Testis (tissue), 3 donors: ENCODE measurements around the gene CFAP61. TPM values are rescaled to one million over a fixed set of nuclear protein-coding genes. Genes with fewer than 3 reads are reported as not detected.

ENCODE experiments used
- DNase-seq: peaks from one replicate; pipeline ENCODE4 v3.0.0-alpha.2; 2019
- H3K27ac ChIP-seq, 2 donors: fragments of 200-600 bp; sonication (generic); one replicate each; pipeline ENCODE4 v1.5.1; 2019
- H3K27me3 ChIP-seq: fragments of 200-600 bp; sonication (generic); one replicate; pipeline ENCODE4 v1.5.1; 2019
- H3K36me3 ChIP-seq: fragments of 200-600 bp; sonication (generic); one replicate; pipeline ENCODE4 v1.5.1; 2017; ENCODE audit warnings: low read depth; ENCODE audit errors: missing control alignments
- H3K4me1 ChIP-seq: fragments of 200-600 bp; sonication (generic); one replicate; pipeline ENCODE4 v1.5.1; 2019
- H3K4me3 ChIP-seq, 2 donors: fragments of 200-600 bp; sonication (generic); one replicate each; pipeline ENCODE4 v1.5.1; 2017 to 2019
- H3K9me3 ChIP-seq: fragments of 200-600 bp; sonication (generic); one replicate; pipeline ENCODE4 v1.5.1; 2017
- POLR2A ChIP-seq: fragments of 450-650 bp; IDR thresholded peaks from one replicate; pipeline ENCODE4 v1.6.1; 2017; ENCODE audit warnings: antibody characterized with exemption, mild to moderate bottlenecking, moderate library complexity
- WGBS, 2 donors: methylation state at CpG; one replicate each; pipeline ENCODE4 v1.1.5; 2018; 5-methylcytosine and 5-hydroxymethylcytosine counted together
- intact Hi-C: fragments of 100-400 bp; cut with DNase I; formaldehyde crosslinking; loops from one replicate; pipeline ENCODE4 v1.15.1; 2023; ENCODE audit warnings: low total_unique reads
- polyA plus RNA-seq: library from polyadenylated mRNA; stranded (reverse); fragments of 350-450 nt; fragmentation: Illumina TruSeq; extraction: RNeasy Lipid Tissue Mini Kit (QIAGEN cat#74804); gene quantifications from one replicate; pipeline ENCODE4 v1.2.3, GENCODE V29; 2014; ENCODE audit warnings: low read depth, low replicate concordance; ENCODE audit not compliant: insufficient read depth
- total RNA-seq, 2 donors: library from RNA; depleted of rRNA; stranded (reverse); fragments of >200 nt; gene quantifications; one replicate each; pipeline ENCODE4 v1.2.3, GENCODE V29; 2016
- TF ChIP-seq, protein P1 (sequence below), 3 experiments: fragments of 450-650 bp in 2 of 3; fragments of 200-600 bp in 1 of 3; sonication (generic) in 1 of 3; IDR thresholded peaks; one replicate each; pipeline ENCODE4 v1.5.1; 2016 to 2019; ENCODE audit warnings: antibody characterized with exemption in 3 of 3, mild to moderate bottlenecking in 2 of 3, moderate library complexity in 1 of 3

Gene CFAP61
- total and polyA plus RNA-seq, 3 donors from 2014 or later, result 21.4 to 76.0 (median 27.3) TPM

DNA sequence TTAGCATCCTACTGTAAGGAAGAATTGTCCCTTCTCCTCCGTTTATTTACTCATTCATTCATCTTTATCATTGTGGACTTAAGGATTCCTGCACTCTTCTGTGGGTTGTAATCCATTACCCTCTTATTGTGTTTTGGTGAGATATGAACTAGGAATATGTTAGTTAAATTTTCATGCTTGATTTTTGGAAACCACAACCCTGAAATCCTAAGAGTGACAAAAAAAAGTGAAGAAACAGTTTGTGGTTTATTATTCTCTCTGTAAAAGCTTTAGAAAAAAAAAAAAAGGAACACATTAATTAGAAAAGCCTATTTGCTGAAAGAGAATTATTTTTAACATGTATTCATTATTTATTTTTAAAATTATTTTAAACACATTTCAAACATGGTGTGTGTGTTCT lies 278.8 kb downstream of the CFAP61 start:
- WGBS, 2 donors, result 69 to 70% methylated on average over 1 of the region's 1 CpG
- intact Hi-C loops, result no loop called here
- Histone ChIP-seq H3K9me3 (no peaks in the 10 kb centered on the region), H3K4me3 (no peak overlapping the region), H3K27me3 (no peaks in the 10 kb centered on the region), H3K36me3 (no peaks in the 10 kb centered on the region), H3K27ac (no peak overlapping the region), H3K4me1 (no peaks in the 10 kb centered on the region)
- DNase-seq, result no peak
- no peak for TF ChIP-seq POLR2A
- TF ChIP-seq, protein P1, sequence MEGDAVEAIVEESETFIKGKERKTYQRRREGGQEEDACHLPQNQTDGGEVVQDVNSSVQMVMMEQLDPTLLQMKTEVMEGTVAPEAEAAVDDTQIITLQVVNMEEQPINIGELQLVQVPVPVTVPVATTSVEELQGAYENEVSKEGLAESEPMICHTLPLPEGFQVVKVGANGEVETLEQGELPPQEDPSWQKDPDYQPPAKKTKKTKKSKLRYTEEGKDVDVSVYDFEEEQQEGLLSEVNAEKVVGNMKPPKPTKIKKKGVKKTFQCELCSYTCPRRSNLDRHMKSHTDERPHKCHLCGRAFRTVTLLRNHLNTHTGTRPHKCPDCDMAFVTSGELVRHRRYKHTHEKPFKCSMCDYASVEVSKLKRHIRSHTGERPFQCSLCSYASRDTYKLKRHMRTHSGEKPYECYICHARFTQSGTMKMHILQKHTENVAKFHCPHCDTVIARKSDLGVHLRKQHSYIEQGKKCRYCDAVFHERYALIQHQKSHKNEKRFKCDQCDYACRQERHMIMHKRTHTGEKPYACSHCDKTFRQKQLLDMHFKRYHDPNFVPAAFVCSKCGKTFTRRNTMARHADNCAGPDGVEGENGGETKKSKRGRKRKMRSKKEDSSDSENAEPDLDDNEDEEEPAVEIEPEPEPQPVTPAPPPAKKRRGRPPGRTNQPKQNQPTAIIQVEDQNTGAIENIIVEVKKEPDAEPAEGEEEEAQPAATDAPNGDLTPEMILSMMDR (IDR thresholded peaks at IDR 0.05), result no peak

DNA sequence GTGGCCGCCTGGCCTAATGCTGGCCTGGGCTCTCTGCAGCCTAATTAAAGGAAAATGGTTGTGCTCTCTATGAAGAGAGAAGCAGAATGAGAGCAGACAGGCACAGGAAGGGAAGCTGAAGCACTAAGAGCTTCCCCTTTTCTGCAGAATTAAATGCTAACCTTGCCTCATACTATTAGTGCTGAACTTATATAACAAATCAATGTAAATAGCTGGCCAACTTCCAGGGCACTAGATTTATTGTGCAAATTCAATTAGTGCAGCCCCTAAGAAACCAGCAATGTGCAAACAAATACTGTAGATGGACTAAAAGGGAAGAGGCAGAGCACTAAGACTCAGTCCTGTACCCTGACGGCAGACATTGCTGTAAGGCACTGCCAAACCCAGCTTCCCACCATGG lies 279.5 kb downstream of the CFAP61 start:
- TF ChIP-seq, protein P1 (IDR thresholded peaks at IDR 0.05), result no peak
- TF ChIP-seq POLR2A, result no peak
- intact Hi-C loops, result no loop called here
- no peaks in the 10 kb centered on the region for H3K4me1 ChIP-seq
- no peak overlapping the region for H3K4me3 ChIP-seq
- H3K36me3 ChIP-seq, result no peaks in the 10 kb centered on the region
- no peak overlapping the region for H3K27ac ChIP-seq
- DNase-seq, result no peak
- H3K9me3 ChIP-seq, result no peaks in the 10 kb centered on the region
- H3K27me3 ChIP-seq, result no peaks in the 10 kb centered on the region
- WGBS, 2 donors, result 91 to 94% methylated on average over 2 of the region's 2 CpGs

- H3K9me3 ChIP-seq, result no peaks in the 10 kb centered on the region
- intact Hi-C loops, result no loop called here
- WGBS, 2 donors, result 66 to 83% methylated on average over 6 of the region's 6 CpGs
Observed at GRCh38 chr20:20333866-20334265, 281.5 kb downstream of the CFAP61 start.

GRCh38 chr20:20334489-20334888 lies 282.2 kb downstream of the CFAP61 start:
- H3K27ac ChIP-seq, result no peak overlapping the region
- H3K4me1 ChIP-seq, result no peaks in the 10 kb centered on the region
- no peaks in the 10 kb centered on the region for H3K9me3 ChIP-seq
- no peak for TF ChIP-seq POLR2A
- TF ChIP-seq, protein P1 (IDR thresholded peaks at IDR 0.05), result no peak
- no peak for DNase-seq
- H3K27me3 ChIP-seq, result no peaks in the 10 kb centered on the region
- intact Hi-C loops, result no loop called here
- 64 to 76% methylated on average over 5 of the region's 5 CpGs for WGBS, 2 donors
- no peaks in the 10 kb centered on the region for H3K36me3 ChIP-seq
- H3K4me3 ChIP-seq, result no peak overlapping the region

More at GRCh38 chr20:20333866-20334265, 281.5 kb downstream of the CFAP61 start:
- Histone ChIP-seq H3K27ac (no peak overlapping the region), H3K36me3 (no peaks in the 10 kb centered on the region), H3K4me3 (no peak overlapping the region), H3K4me1 (no peaks in the 10 kb centered on the region), H3K27me3 (no peaks in the 10 kb centered on the region)
- DNase-seq, result no peak
- TF ChIP-seq POLR2A, result no peak
- TF ChIP-seq, protein P1 (IDR thresholded peaks at IDR 0.05), result no peak

- Histone ChIP-seq H3K4me3 (no peak overlapping the region), H3K9me3 (no peaks in the 10 kb centered on the region), H3K4me1 (no peaks in the 10 kb centered on the region), H3K27me3 (no peaks in the 10 kb centered on the region), H3K36me3 (no peaks in the 10 kb centered on the region), H3K27ac (no peak overlapping the region)
- no peak for DNase-seq
- intact Hi-C loops, result no loop called here
- TF ChIP-seq, protein P1 (IDR thresholded peaks at IDR 0.05), result no peak
- no peak for TF ChIP-seq POLR2A
- WGBS, 2 donors, result 92% methylated on average over 14 of the region's 14 CpGs
Observed at GRCh38 chr20:20338133-20338730, 285.9 kb downstream of the CFAP61 start.
